ENCODE data around the gene TRIM41. TPM values are rescaled to one million over a fixed set of nuclear protein-coding genes. Genes with fewer than 3 reads are reported as not detected.
"Not testable (repeated sequence)": the region's sequence is repeated elsewhere in the genome, so short reads cannot be mapped to it uniquely, and the experiment has no call there.

The TRIM41 gene
- total and polyA plus RNA-seq, 2 experiments from 2014 or later: 6.2 to 8.7 TPM

- H4K20me1 ChIP-seq (replicated peaks; ENCODE audit: insufficient read depth): peaks cover 15% of the 10 kb centered on the region; the same call in 1 of the 2 replicates
- H3K4me2 ChIP-seq; H3F3A ChIP-seq (replicated peaks; ENCODE audit: low read depth); H3K4me1 Mint-ChIP-seq; H3K36me3 ChIP-seq (ENCODE audit: insufficient read depth); H3K4me3 ChIP-seq; H3K9me2 ChIP-seq (ENCODE audit: insufficient read depth); H3K27me3 ChIP-seq (ENCODE audit: insufficient read depth); H3K9me3 Mint-ChIP-seq; H2AFZ ChIP-seq; ATAC-seq; H3K27ac Mint-ChIP-seq; DNase-seq (ENCODE audit: low spot score); H3K4me1 ChIP-seq (ENCODE audit: insufficient read depth); H3K27me3 Mint-ChIP-seq (ENCODE audit: insufficient read depth, low read depth, poor library complexity); H3K27ac ChIP-seq (ENCODE audit: low read depth): not testable (repeated sequence)
- H3K36me3 Mint-ChIP-seq (ENCODE audit: low read depth): peaks cover 29% of the 10 kb centered on the region
- H3K4me3 Mint-ChIP-seq: peak overlapping the region; percentile 32; the same call in 1 of the 3 replicates
- H3K79me2 ChIP-seq (replicated peaks; ENCODE audit: insufficient read depth): peaks cover 38% of the 10 kb centered on the region
- peak in 1 of 2 experiments; percentile 27; a peak in 1 of 4 replicates for TF ChIP-seq CTCF (conservative IDR thresholded peaks at IDR 0.05; ENCODE audit: low read depth in 2 of 2)
Measured at GRCh38 chr5:181283841-181284755, 61.0 kb downstream of the TRIM41 start.

Small RNA genes lying within 50 kb of the gene (microRNA-seq; reads per million reads assigned to microRNA genes)
- not detected for gene MIR4638

Small RNA genes lying within 50 kb of the gene (small RNA-seq; reads per million reads assigned to genes)
- gene MIR4638 (ENCODE audit: low replicate concordance): not detected
- gene SNORD95 (ENCODE audit: low replicate concordance): not detected
- gene SNORD96A (ENCODE audit: low replicate concordance): not detected

Other genes with a start within 250 kb of the TRIM41 start
- not detected in 2 replicates for gene BTNL3, start 234.4 kb upstream of the TRIM41 start, total RNA-seq (2014; rRNA removed; shearing (Covaris generic))
- gene BTNL3, start 234.4 kb upstream of the TRIM41 start, polyA plus RNA-seq (2016; fragmentation: Nextera tagmentation; extraction: Ambion mirVana): 0.08 TPM in 1 of 2 replicates, not detected in the other
- 2.8 and 3.4 TPM in 2 replicates for gene BTNL9, start 183.0 kb upstream of the TRIM41 start, total RNA-seq (2014; rRNA removed; shearing (Covaris generic))
- 0.21 and 0.37 TPM in 2 replicates for gene BTNL9, start 183.0 kb upstream of the TRIM41 start, polyA plus RNA-seq (2016; fragmentation: Nextera tagmentation; extraction: Ambion mirVana)
- gene OR2V1, start 92.1 kb upstream of the TRIM41 start, total RNA-seq (2014; rRNA removed; shearing (Covaris generic)): not detected in 2 replicates
- not detected in 2 replicates for gene OR2V1, start 92.1 kb upstream of the TRIM41 start, polyA plus RNA-seq (2016; fragmentation: Nextera tagmentation; extraction: Ambion mirVana)
- gene OR2V2, start 75.7 kb upstream of the TRIM41 start, total RNA-seq (2014; rRNA removed; shearing (Covaris generic)): not detected in 2 replicates
- gene OR2V2, start 75.7 kb upstream of the TRIM41 start, polyA plus RNA-seq (2016; fragmentation: Nextera tagmentation; extraction: Ambion mirVana): not detected in 2 replicates
- 0.56 and 0.66 TPM in 2 replicates for gene TRIM7, start 18.1 kb upstream of the TRIM41 start, total RNA-seq (2014; rRNA removed; shearing (Covaris generic))
- 0.37 and 0.53 TPM in 2 replicates for gene TRIM7, start 18.1 kb upstream of the TRIM41 start, polyA plus RNA-seq (2016; fragmentation: Nextera tagmentation; extraction: Ambion mirVana)
- 4,589 and 4,798 TPM in 2 replicates for gene RACK1, start 20.6 kb downstream of the TRIM41 start, total RNA-seq (2014; rRNA removed; shearing (Covaris generic))
- 2,372 and 2,567 TPM in 2 replicates for gene RACK1, start 20.6 kb downstream of the TRIM41 start, polyA plus RNA-seq (2016; fragmentation: Nextera tagmentation; extraction: Ambion mirVana)
- gene TRIM52, start 37.9 kb downstream of the TRIM41 start, total RNA-seq (2014; rRNA removed; shearing (Covaris generic)): 2.9 and 6.2 TPM in 2 replicates
- gene TRIM52, start 37.9 kb downstream of the TRIM41 start, polyA plus RNA-seq (2016; fragmentation: Nextera tagmentation; extraction: Ambion mirVana): 4.1 and 8.1 TPM in 2 replicates
- not detected in 2 replicates for gene OR4F3, start 144.0 kb downstream of the TRIM41 start, total RNA-seq (2014; rRNA removed; shearing (Covaris generic))
- not detected in 2 replicates for gene OR4F3, start 144.0 kb downstream of the TRIM41 start, polyA plus RNA-seq (2016; fragmentation: Nextera tagmentation; extraction: Ambion mirVana)

Measured in GM23338 (cell line).